GM19328 (cell line): ENCODE measurements around the gene C6orf132.

Experiments used
- ATAC-seq: cut with Tn5 transposase; IDR thresholded peaks from one replicate; pipeline ENCODE4 v1.9.1; 2021; ENCODE audit warnings: mild to moderate bottlenecking, moderate library complexity; ENCODE audit not compliant: unreplicated experiment

Gene C6orf132

DNA sequence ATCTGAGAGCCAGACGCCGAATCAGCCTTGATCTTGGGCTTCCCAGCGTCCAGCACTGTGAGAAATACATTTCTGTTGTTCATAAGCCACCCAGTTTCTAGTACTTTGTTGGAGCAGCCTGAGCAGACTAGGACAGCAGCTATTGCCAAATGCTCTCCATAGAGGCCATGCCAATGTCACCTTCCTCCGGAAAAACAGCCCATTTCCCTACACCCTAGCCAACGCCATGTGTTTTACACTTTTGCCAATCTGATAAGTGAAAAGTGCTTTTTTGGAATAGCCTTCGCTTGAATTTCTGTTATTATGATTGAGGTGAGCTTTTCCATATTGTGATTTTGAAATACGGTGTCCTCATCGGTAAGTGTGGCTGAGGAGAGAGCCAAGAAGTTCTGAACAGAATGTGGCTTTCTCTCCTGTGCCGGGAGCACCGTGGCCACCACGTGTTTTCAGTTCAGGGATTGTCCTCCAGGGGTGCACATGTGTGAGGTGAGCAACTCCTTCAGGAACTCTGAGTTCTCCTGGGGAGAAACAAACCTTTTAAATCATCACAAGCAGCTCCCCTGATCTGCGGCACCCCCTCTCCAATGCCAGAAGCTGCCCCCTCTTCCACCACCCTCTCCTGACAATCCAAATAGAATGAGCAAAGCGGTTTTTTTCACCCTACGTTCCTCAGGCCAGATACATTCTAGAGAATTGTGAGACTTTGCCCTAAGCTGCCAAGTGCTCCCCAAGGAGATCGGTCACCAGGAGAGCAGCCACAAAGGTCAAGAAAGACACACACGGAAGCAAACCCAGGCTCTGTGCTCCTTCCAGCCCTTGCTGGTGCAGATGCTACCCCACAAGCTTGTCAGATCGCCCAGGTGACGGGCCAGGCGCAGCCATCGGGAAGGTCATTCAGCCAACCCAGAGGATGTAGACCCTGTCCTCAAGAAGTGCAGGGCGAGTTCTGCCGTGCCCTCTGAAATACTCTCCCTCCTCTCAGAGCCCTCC lies 56.1 kb downstream of the C6orf132 start:
- ATAC-seq, result no peak

GRCh38 chr6:42084889-42085288 lies 57.5 kb downstream of the C6orf132 start:
- no peak for ATAC-seq

DNA sequence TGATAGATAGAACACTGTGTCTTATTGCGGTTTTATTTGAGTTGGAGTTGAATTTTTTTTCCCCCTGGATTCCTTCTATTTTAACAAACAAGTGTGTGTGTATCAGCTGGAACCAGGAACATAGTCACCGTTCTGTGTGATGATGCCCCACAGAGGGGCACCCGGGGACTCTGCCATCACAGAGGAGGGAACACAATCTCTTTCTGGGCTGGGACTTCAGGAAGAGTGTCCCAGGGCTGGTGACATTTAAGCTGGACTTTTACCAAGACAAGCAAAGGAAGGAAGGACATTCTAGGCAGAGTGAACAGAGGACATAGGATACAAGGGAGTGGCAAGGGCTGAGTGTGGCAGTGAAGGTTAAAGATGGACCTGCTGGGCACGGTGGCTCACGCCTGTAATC lies 58.9 kb downstream of the C6orf132 start:
- ATAC-seq, result no peak

DNA sequence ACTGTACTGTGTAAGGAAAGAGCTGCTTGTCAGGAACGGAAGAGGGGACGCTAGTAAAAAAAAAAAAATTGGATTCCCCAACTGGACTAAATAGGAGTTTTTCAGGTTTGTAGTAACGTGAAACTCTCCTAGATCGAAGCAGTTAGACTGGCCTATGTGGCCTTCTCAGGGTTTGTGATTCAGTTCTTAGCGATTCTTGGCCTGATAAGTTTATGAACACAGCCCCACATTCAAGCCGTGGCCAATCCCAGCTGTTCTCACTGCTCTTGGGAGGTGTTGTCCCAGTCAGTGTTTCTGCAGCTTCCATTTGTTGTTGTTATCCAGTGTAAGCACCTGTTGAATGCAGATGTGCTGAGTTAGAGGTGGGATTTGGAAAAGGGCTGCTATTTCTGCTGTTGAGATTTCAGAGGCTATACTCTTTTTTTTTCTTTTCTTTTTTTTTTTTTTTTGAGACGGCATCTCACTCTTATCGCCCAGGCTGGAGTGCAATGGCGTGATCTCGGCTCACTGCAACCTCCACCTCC lies 62.4 kb downstream of the C6orf132 start:
- no peak for ATAC-seq

GRCh38 chr6:42078386-42078785 lies 64.0 kb downstream of the C6orf132 start:
- ATAC-seq, result no peak

- ATAC-seq, result no peak
Observed at GRCh38 chr6:42075159-42075838, 67.1 kb downstream of the C6orf132 start.

DNA sequence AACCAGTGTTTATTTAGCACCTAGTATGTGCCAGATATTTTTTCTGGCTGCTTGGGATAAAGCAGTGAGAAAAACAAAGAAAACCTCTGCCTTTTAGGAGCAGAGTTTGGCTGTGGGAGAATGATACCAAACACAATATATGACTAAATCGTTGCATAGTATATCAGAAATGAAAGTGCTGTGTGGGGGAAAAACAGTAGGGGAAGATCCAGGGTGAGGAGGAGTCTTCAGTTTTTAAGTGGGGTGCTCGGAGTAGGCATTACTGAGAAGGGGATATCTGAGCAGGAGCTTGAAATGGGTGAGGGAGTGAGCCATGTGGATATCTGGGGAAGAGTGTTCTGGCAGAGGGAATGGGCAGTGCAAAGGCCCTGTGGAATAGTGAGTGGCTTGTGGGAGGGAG lies 69.1 kb downstream of the C6orf132 start:
- no peak for ATAC-seq

DNA sequence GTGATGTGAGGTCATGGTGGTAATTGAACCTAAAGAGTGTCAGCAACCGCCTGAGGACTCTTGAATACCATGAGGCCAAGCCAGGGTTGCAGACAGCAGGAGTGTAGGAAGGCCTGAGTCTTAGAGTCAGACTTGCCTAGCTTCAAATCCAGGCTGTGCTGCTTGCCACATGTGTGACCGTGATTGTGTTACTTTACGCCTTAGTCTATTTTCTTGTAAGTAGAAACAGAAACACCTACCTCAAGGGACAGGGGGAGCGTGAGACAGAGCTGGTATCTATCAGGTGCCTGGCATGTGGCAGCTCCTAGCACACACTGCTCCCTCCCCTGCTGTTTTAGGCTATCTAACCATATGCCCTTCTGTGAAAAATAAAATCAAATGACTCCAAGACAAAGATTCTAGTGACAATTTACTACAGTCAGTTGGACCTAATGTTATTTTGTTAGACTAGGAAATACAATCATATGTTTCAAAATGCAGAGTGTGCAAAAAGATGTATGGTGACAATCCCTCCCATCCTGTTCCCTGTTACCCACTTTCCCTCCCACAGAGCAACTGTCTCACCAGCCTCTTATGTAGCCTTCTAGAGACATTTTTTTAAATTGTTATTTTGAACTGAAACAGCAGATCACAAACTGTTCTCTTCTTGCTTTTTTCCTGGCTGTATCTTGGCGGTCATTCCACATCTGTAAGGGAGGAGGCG lies 70.4 kb downstream of the C6orf132 start:
- no peak for ATAC-seq

DNA sequence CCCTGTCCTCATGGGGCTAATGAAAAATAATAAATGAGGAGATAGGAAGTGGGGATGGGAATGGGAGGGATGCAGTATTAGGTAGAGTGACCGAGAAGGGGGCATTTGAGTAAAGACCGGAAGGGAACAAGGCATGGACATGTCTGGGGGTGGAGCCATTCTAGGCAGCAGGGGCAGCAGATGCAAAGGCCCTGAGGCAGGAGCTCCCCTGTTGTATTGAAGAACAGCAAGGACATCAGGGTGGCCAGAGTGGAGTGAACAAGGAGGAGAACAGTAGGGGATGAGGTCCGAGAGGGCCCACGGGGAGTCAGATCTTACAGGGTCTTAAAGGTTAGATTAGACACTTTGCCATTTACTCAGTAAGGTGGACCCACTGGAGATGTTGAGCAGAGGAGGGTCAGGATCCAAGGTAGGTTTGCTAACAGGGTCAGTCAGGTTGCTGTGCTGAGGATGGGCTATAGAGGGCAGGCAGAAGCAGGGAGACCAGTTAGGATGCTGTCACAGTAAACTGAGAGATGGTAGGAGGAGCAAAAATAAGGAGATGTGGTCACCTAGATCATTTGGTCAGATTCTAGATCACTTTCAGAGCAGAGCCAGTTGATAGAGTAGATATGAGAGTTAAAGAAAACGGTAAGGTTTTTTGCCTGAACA lies 73.4 kb downstream of the C6orf132 start:
- ATAC-seq, result no peak

GRCh38 chr6:42068173-42068572 lies 74.2 kb downstream of the C6orf132 start:
- ATAC-seq, result no peak

- no peak for ATAC-seq
Observed at GRCh38 chr6:42066156-42066675, 76.2 kb downstream of the C6orf132 start.

- ATAC-seq, result no peak
Observed at GRCh38 chr6:42059743-42060142, 82.7 kb downstream of the C6orf132 start.

DNA sequence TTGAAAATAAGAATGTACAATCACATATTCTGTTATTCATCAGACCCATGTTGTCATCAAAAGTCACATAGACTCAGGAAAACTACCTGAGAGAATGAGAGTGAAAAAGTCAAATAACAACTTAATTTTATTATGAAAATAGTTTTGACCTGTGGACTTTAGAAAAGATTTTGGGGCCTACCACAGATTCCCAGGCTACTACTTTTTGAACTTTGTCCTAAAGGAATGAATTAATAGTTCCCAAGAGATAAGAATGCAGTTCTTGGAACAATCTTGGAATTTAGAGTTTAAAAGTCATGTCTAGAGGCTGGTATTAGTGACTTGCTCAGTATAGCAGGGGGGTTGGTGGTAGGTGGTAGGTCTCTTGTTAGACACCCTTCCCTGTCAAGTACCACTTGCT lies 88.8 kb downstream of the C6orf132 start:
- no peak for ATAC-seq

- ATAC-seq, result no peak
Observed at GRCh38 chr6:42051268-42051653, 91.2 kb downstream of the C6orf132 start.
